Measurements from ENCODE around the gene COL9A2.

The COL9A2 gene

DNA sequence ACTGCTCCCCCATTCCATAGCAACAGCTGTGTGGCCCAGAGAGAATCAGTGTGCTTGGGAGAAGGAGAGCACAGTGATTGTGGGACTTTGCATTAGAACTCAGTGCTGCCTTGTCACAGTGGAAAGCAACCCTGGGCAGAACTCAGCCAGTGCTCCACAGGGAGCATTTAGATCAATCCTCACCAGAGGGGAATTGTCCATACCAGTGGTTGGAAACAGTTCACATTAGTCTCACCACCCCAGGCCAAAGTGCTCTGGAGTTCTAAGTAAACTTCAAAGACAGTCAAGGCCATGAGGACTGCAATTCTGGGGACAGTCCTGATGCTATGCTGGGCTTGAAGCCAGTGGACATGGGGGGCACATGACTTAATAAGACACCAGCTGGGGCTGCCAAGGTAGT is 43.5 kb upstream of the COL9A2 start:
- no peaks in the 10 kb centered on the region for H3K27me3 ChIP-seq (ENCODE audit: insufficient read depth, poor library complexity, severe bottlenecking)
- H3K27ac ChIP-seq (replicated peaks), result no peak overlapping the region
- TF ChIP-seq SPI1 (IDR thresholded peaks at IDR 0.05; ENCODE audit: borderline replicate concordance, low read depth) (no peak), CTCF (IDR thresholded peaks at IDR 0.05; ENCODE audit: insufficient read depth, low read length) (no peak), POLR2AphosphoS5 (IDR thresholded peaks at IDR 0.05; ENCODE audit: low read depth) (no peak), GABPA (IDR thresholded peaks at IDR 0.05; ENCODE audit: low read depth) (no peak)
- TF ChIP-seq, protein P1, sequence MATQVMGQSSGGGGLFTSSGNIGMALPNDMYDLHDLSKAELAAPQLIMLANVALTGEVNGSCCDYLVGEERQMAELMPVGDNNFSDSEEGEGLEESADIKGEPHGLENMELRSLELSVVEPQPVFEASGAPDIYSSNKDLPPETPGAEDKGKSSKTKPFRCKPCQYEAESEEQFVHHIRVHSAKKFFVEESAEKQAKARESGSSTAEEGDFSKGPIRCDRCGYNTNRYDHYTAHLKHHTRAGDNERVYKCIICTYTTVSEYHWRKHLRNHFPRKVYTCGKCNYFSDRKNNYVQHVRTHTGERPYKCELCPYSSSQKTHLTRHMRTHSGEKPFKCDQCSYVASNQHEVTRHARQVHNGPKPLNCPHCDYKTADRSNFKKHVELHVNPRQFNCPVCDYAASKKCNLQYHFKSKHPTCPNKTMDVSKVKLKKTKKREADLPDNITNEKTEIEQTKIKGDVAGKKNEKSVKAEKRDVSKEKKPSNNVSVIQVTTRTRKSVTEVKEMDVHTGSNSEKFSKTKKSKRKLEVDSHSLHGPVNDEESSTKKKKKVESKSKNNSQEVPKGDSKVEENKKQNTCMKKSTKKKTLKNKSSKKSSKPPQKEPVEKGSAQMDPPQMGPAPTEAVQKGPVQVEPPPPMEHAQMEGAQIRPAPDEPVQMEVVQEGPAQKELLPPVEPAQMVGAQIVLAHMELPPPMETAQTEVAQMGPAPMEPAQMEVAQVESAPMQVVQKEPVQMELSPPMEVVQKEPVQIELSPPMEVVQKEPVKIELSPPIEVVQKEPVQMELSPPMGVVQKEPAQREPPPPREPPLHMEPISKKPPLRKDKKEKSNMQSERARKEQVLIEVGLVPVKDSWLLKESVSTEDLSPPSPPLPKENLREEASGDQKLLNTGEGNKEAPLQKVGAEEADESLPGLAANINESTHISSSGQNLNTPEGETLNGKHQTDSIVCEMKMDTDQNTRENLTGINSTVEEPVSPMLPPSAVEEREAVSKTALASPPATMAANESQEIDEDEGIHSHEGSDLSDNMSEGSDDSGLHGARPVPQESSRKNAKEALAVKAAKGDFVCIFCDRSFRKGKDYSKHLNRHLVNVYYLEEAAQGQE (IDR thresholded peaks at IDR 0.05; ENCODE audit: insufficient replicate concordance, low read depth), result no peak
- no peak overlapping the region for H3K4me3 ChIP-seq (replicated peaks; ENCODE audit: insufficient read depth, low read length)
- no peak for DNase-seq (ENCODE audit: low read depth in 1 of 2, low spot score in 1 of 2)

DNA sequence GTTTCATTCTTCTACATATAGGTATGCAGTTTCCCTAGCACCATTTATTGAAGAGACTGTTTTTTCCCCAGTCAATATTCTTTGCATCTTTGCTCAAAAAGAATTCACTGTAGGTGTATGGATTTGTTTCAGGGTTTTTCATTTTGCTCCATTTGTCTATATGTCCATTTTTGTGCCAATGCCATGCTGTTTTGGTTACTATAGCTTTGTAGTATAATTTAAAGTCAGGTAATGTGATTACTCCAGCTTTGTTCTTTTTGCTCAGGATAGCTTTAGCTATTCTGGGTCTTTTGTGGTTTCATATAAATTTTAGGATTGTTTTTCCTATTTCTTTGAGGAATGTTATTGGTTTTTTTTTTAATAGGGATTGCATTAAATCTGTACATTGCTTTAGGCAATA is 40.5 kb upstream of the COL9A2 start:
- Histone ChIP-seq H3K27me3 (ENCODE audit: insufficient read depth, poor library complexity, severe bottlenecking) (no peaks in the 10 kb centered on the region), H3K4me3 (replicated peaks; ENCODE audit: insufficient read depth, low read length) (no peak overlapping the region), H3K27ac (replicated peaks) (no peak overlapping the region)
- TF ChIP-seq POLR2AphosphoS5 (IDR thresholded peaks at IDR 0.05; ENCODE audit: low read depth) (no peak), CTCF (IDR thresholded peaks at IDR 0.05; ENCODE audit: insufficient read depth, low read length) (no peak), SPI1 (IDR thresholded peaks at IDR 0.05; ENCODE audit: borderline replicate concordance, low read depth) (no peak), GABPA (IDR thresholded peaks at IDR 0.05; ENCODE audit: low read depth) (no peak)
- TF ChIP-seq, protein P1 (IDR thresholded peaks at IDR 0.05; ENCODE audit: insufficient replicate concordance, low read depth), result no peak
- no peak for DNase-seq (ENCODE audit: low read depth in 1 of 2, low spot score in 1 of 2)

DNA sequence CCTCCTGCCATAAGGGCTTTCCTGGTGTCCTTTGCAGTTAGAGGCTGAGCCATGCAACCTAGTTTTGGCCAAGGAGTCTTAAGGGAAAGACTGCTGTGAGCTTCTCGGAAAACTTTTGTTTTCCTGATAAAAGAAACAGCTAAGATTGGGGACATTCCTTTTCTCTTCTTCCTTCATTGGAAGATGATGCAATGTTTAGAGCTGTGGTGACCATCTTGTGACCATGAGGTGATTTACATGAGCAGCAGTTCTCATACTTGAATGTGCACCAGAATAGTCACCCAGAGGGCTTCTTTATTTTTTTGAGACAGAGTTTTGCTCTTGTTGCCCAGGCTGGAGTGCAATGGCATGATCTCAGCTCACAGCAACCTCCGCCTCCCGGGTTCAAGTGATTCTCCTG is 36.0 kb upstream of the COL9A2 start:
- no peak for TF ChIP-seq POLR2AphosphoS5 (IDR thresholded peaks at IDR 0.05; ENCODE audit: low read depth)
- TF ChIP-seq GABPA (IDR thresholded peaks at IDR 0.05; ENCODE audit: low read depth), result no peak
- no peak for TF ChIP-seq CTCF (IDR thresholded peaks at IDR 0.05; ENCODE audit: insufficient read depth, low read length)
- TF ChIP-seq SPI1 (IDR thresholded peaks at IDR 0.05; ENCODE audit: borderline replicate concordance, low read depth), result no peak
- TF ChIP-seq, protein P1 (IDR thresholded peaks at IDR 0.05; ENCODE audit: insufficient replicate concordance, low read depth), result no peak
- Histone ChIP-seq H3K27ac (replicated peaks) (no peak overlapping the region), H3K4me3 (replicated peaks; ENCODE audit: insufficient read depth, low read length) (no peak overlapping the region), H3K27me3 (ENCODE audit: insufficient read depth, poor library complexity, severe bottlenecking) (no peaks in the 10 kb centered on the region)
- DNase-seq (ENCODE audit: low read depth in 1 of 2, low spot score in 1 of 2), result no peak
